Endodermal cell (in vitro differentiated cells): ENCODE measurements around the gene MYO7A. TPM values are rescaled to one million over a fixed set of nuclear protein-coding genes. Genes with fewer than 3 reads are reported as not detected.

Source experiments
- DNase-seq: peaks from one replicate; pipeline ENCODE4 v3.0.0-alpha.2; 2017
- H3K27ac ChIP-seq: 2 replicates; pipeline ENCODE4 v1.5.1; 2013; ENCODE audit warnings: mild to moderate bottlenecking, low read depth, low read length, moderate library complexity
- H3K27me3 ChIP-seq: 2 replicates; pipeline ENCODE4 v1.6.1; 2013; ENCODE audit warnings: mild to moderate bottlenecking, low read length, moderate library complexity; ENCODE audit not compliant: insufficient read depth, control insufficient read depth, poor library complexity, severe bottlenecking
- H3K36me3 ChIP-seq: 2 replicates; pipeline ENCODE4 v1.7.0; 2013; ENCODE audit warnings: mild to moderate bottlenecking, low read length, moderate library complexity; ENCODE audit not compliant: control insufficient read depth, insufficient read depth
- H3K4me1 ChIP-seq: one replicate; pipeline ENCODE4 v1.7.0; 2013; ENCODE audit warnings: low read length; ENCODE audit not compliant: control insufficient read depth, insufficient read depth
- H3K4me3 ChIP-seq: 2 replicates; pipeline ENCODE4 v1.5.1; 2013; ENCODE audit warnings: mild to moderate bottlenecking, low read length, moderate library complexity
- H3K9ac ChIP-seq: 2 replicates; pipeline ENCODE4 v1.6.1; 2013; ENCODE audit warnings: mild to moderate bottlenecking, low read length, moderate library complexity; ENCODE audit not compliant: poor library complexity, severe bottlenecking; ENCODE audit errors: extremely low read depth
- H3K9me3 ChIP-seq: 2 replicates; pipeline ENCODE4 v1.6.1; 2013; ENCODE audit warnings: mild to moderate bottlenecking, low read length, moderate library complexity; ENCODE audit not compliant: control insufficient read depth
- H3K27ac Mint-ChIP-seq: 2 replicates; pipeline ENCODE4 v1.8.0; 2020; ENCODE audit warnings: mixed read lengths
- H3K27me3 Mint-ChIP-seq: 2 replicates; pipeline ENCODE4 v1.8.0; 2021; ENCODE audit warnings: mild to moderate bottlenecking, mixed read lengths; ENCODE audit not compliant: insufficient read depth
- H3K36me3 Mint-ChIP-seq: 2 replicates; pipeline ENCODE4 v1.8.0; 2020; ENCODE audit warnings: low read depth, mixed read lengths
- H3K4me1 Mint-ChIP-seq: 2 replicates; pipeline ENCODE4 v1.8.0; 2020; ENCODE audit warnings: mixed read lengths
- H3K4me3 Mint-ChIP-seq: 2 replicates; pipeline ENCODE4 v1.8.0; 2020; ENCODE audit warnings: mild to moderate bottlenecking, moderate library complexity, mixed read lengths
- H3K9me3 Mint-ChIP-seq: 2 replicates; pipeline ENCODE4 v1.8.0; 2020; ENCODE audit warnings: mild to moderate bottlenecking, mixed read lengths
- WGBS, 2 experiments: methylation state at CpG; one replicate each; pipeline versions ENCODE4 v1.1.5 to v1.1.7; 2013; ENCODE audit warnings: missing lambda C conversion rate in 2 of 2, mixed read lengths in 1 of 2; ENCODE audit not compliant: insufficient coverage in 1 of 2, insufficient read length in 1 of 2; 5-methylcytosine and 5-hydroxymethylcytosine counted together
- long read RNA-seq, 4 experiments: library from polyadenylated mRNA in 2 of 4; library from RNA in 1 of 4; library from capped mRNA in 1 of 4; stranded (forward) in 3 of 4; unstranded in 1 of 4; transcript quantifications; one replicate each; pipeline ENCODE4 v2.0.0, GENCODE V29; 2020 to 2021; ENCODE audit warnings: inconsistent platforms in 1 of 4
- polyA plus RNA-seq, 2 experiments: library from polyadenylated mRNA; stranded (reverse); fragments of 50-300 nt; gene quantifications; one replicate each; pipeline ENCODE4 v1.2.3, GENCODE V29; 2013
- total RNA-seq, 2 donors: library from RNA; stranded (reverse); fragmentation: NEBNext Ultra II Directional in 1 of 2; extraction: Animal tissue kit (Norgen Biotek cat#: 25700) in 1 of 2; gene quantifications; 2 replicates in 1 of 2; 3 replicates in 1 of 2; pipeline ENCODE4 v1.2.1, GENCODE V29; 2021
- TF ChIP-seq, protein P1 (sequence below): fragments of 200-600 bp; sonication (generic); conservative IDR thresholded peaks from 2 replicates; pipeline ENCODE4 v1.5.0; 2021; ENCODE audit warnings: antibody characterized with exemption, mild to moderate bottlenecking

MYO7A gene
- 1 to 10 TPM; 2.4 to 2.7 TPM for total RNA-seq
- 2.1 TPM for polyA plus RNA-seq (2013, experiment 1 of 2)
- 1.7 TPM for polyA plus RNA-seq (2013, experiment 2 of 2)
- long read RNA-seq, experiment 1, result 0 reads
- long read RNA-seq, experiment 2, partial matches to known transcripts, result 0 of 1 reads
- long read RNA-seq, experiment 2, other reads (novel, unspliced or antisense), result 1 of 1 reads
- long read RNA-seq, experiment 3, partial matches to known transcripts, result 4 of 9 reads
- long read RNA-seq, experiment 3, other reads (novel, unspliced or antisense), result 5 of 9 reads
- long read RNA-seq, experiment 4, result 0 reads

DNA sequence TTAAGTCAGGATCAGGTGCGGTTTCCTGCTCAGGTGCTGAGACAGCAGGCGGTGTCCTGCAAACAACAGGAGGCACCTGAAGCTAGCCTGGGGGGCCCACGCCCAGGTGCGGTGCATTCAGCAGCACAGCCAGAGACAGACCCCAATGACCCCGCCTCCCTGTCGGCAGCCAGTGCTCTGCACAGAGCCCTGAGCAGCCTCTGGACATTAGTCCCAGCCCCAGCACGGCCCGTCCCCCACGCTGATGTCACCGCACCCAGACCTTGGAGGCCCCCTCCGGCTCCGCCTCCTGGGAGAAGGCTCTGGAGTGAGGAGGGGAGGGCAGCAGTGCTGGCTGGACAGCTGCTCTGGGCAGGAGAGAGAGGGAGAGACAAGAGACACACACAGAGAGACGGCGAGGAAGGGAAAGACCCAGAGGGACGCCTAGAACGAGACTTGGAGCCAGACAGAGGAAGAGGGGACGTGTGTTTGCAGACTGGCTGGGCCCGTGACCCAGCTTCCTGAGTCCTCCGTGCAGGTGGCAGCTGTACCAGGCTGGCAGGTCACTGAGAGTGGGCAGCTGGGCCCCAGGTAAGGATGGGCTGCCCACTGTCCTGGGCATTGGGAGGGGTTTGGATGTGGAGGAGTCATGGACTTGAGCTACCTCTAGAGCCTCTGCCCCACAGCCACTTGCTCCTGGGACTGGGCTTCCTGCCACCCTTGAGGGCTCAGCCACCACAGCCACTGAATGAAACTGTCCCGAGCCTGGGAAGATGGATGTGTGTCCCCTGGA, at the start of gene MYO7A:
MYO7A (plus strand) TSS at position 327 of the 772 bp plus-strand sequence. CDS start 2,389 bp downstream, outside the sequence.
- Mint-ChIP-seq H3K27ac (peak within 1 kb of the TSS; percentile 14), H3K27me3 (peaks cover 6% of the 10 kb centered on the region), H3K9me3 (no peaks in the 10 kb centered on the region), H3K36me3 (peaks cover 7% of the 10 kb centered on the region), H3K4me1 (peaks cover 9% of the 10 kb centered on the region), H3K4me3 (peak within 1 kb of the TSS; percentile 49)
- peak within 1 kb of the TSS; percentile 77 for H3K4me3 ChIP-seq
- H3K27me3 ChIP-seq, result no peaks in the 10 kb centered on the region
- no peak within 1 kb of the TSS for H3K9ac ChIP-seq
- H3K27ac ChIP-seq, result no peak within 1 kb of the TSS
- H3K4me1 ChIP-seq, result no peaks in the 10 kb centered on the region
- 60 to 63% methylated on average over 16 to 20 of the region's 20 CpGs for WGBS, 2 experiments
- no peaks in the 10 kb centered on the region for H3K36me3 ChIP-seq
- TF ChIP-seq, protein P1, sequence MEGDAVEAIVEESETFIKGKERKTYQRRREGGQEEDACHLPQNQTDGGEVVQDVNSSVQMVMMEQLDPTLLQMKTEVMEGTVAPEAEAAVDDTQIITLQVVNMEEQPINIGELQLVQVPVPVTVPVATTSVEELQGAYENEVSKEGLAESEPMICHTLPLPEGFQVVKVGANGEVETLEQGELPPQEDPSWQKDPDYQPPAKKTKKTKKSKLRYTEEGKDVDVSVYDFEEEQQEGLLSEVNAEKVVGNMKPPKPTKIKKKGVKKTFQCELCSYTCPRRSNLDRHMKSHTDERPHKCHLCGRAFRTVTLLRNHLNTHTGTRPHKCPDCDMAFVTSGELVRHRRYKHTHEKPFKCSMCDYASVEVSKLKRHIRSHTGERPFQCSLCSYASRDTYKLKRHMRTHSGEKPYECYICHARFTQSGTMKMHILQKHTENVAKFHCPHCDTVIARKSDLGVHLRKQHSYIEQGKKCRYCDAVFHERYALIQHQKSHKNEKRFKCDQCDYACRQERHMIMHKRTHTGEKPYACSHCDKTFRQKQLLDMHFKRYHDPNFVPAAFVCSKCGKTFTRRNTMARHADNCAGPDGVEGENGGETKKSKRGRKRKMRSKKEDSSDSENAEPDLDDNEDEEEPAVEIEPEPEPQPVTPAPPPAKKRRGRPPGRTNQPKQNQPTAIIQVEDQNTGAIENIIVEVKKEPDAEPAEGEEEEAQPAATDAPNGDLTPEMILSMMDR, result no peak
- no peaks in the 10 kb centered on the region for H3K9me3 ChIP-seq
- DNase-seq, result peak; percentile 89

- Histone ChIP-seq H3K36me3 (no peaks in the 10 kb centered on the region), H3K9me3 (peaks cover 10% of the 10 kb centered on the region), H3K9ac (no peak overlapping the region), H3K4me3 (no peak overlapping the region), H3K27me3 (no peaks in the 10 kb centered on the region), H3K4me1 (no peaks in the 10 kb centered on the region), H3K27ac (no peak overlapping the region)
- 94% methylated on average over 1 of the region's 2 CpGs; no CpG with 5 or more reads in 1 of the 2 experiments for WGBS, 2 experiments
- Mint-ChIP-seq H3K27ac (no peak overlapping the region), H3K27me3 (no peaks in the 10 kb centered on the region), H3K4me1 (no peaks in the 10 kb centered on the region), H3K9me3 (peaks cover 6% of the 10 kb centered on the region), H3K4me3 (no peak overlapping the region), H3K36me3 (peaks cover 4% of the 10 kb centered on the region)
- TF ChIP-seq, protein P1, result no peak
- no peak for DNase-seq
Observed at GRCh38 chr11:77079666-77080065, 48.4 kb upstream of the MYO7A start.

- no peaks in the 10 kb centered on the region for H3K4me1 Mint-ChIP-seq
- H3K27ac ChIP-seq, result no peak overlapping the region
- H3K36me3 Mint-ChIP-seq, result peaks cover 4% of the 10 kb centered on the region
- no peak overlapping the region for H3K9ac ChIP-seq
- no peaks in the 10 kb centered on the region for H3K36me3 ChIP-seq
- H3K9me3 Mint-ChIP-seq, result peaks cover 6% of the 10 kb centered on the region
- H3K27ac Mint-ChIP-seq, result no peak overlapping the region
- H3K27me3 Mint-ChIP-seq, result no peaks in the 10 kb centered on the region
- H3K9me3 ChIP-seq, result peaks cover 10% of the 10 kb centered on the region
- H3K4me3 Mint-ChIP-seq, result no peak overlapping the region
- no peaks in the 10 kb centered on the region for H3K27me3 ChIP-seq
- H3K4me3 ChIP-seq, result no peak overlapping the region
- peak; percentile 35 for DNase-seq
- 95 to 100% methylated on average over 1 to 2 of the region's 2 CpGs for WGBS, 2 experiments
- TF ChIP-seq, protein P1, result no peak
- H3K4me1 ChIP-seq, result no peaks in the 10 kb centered on the region
Observed at GRCh38 chr11:77080643-77081210, 47.3 kb upstream of the MYO7A start.
